Measurements from ENCODE around the gene AHRR. TPM values are rescaled to one million over a fixed set of nuclear protein-coding genes. Genes with fewer than 3 reads are reported as not detected.

Gene AHRR
- total and polyA plus RNA-seq, 2 donors from 2014 or later = 0.71 to 1.7 TPM

GRCh38 chr5:329121-329735 is 7.7 kb downstream of the AHRR start:
- no peak overlapping the region for H3K4me3 ChIP-seq (ENCODE audit: low read length in 3 of 3)
- no peak overlapping the region for H3K27ac ChIP-seq (ENCODE audit: low read depth in 2 of 2, low read length in 2 of 2)
- H3K9ac ChIP-seq (ENCODE audit: low read length in 3 of 3) = no peak overlapping the region
- H3K27me3 ChIP-seq (ENCODE audit: control insufficient read depth, insufficient read depth, low read length) = no peaks in the 10 kb centered on the region
- no peaks in the 10 kb centered on the region for H3K9me3 ChIP-seq (ENCODE audit: control insufficient read depth in 2 of 3, insufficient read depth in 1 of 3, low read length in 3 of 3)
- FAIRE-seq (no peak), DNase-seq (no peak)
- H3K36me3 ChIP-seq (ENCODE audit: control insufficient read depth in 2 of 3, insufficient read depth in 3 of 3, low read length in 3 of 3) = no peaks in the 10 kb centered on the region
- H3K4me1 ChIP-seq (ENCODE audit: control insufficient read depth in 2 of 3, insufficient read depth in 2 of 3, low read depth in 1 of 3, low read length in 3 of 3) = no peaks in the 10 kb centered on the region
- intact Hi-C loops (cut with DNase I) = no loop called here
- TF ChIP-seq CTCF (IDR thresholded peaks at IDR 0.05; ENCODE audit: borderline replicate concordance, extremely low read depth, insufficient read depth) = no peak

GRCh38 chr5:329768-330167 is 8.3 kb downstream of the AHRR start:
- no peaks in the 10 kb centered on the region for H3K36me3 ChIP-seq (ENCODE audit: control insufficient read depth in 2 of 3, insufficient read depth in 3 of 3, low read length in 3 of 3)
- no peak for FAIRE-seq
- H3K27ac ChIP-seq (ENCODE audit: low read depth in 2 of 2, low read length in 2 of 2) = no peak overlapping the region
- no peak overlapping the region for H3K9ac ChIP-seq (ENCODE audit: low read length in 3 of 3)
- H3K4me3 ChIP-seq (ENCODE audit: low read length in 3 of 3) = no peak overlapping the region
- H3K9me3 ChIP-seq (ENCODE audit: control insufficient read depth in 2 of 3, insufficient read depth in 1 of 3, low read length in 3 of 3) = no peaks in the 10 kb centered on the region
- no peaks in the 10 kb centered on the region for H3K4me1 ChIP-seq (ENCODE audit: control insufficient read depth in 2 of 3, insufficient read depth in 2 of 3, low read depth in 1 of 3, low read length in 3 of 3)
- H3K27me3 ChIP-seq (ENCODE audit: control insufficient read depth, insufficient read depth, low read length) = no peaks in the 10 kb centered on the region
- intact Hi-C loops (cut with DNase I) = no loop called here
- TF ChIP-seq CTCF (IDR thresholded peaks at IDR 0.05; ENCODE audit: borderline replicate concordance, extremely low read depth, insufficient read depth) = no peak
- no peak for DNase-seq

GRCh38 chr5:332843-333242 is 11.3 kb downstream of the AHRR start:
- FAIRE-seq = no peak

More at GRCh38 chr5:332843-333242, 11.3 kb downstream of the AHRR start:
- intact Hi-C loops (cut with DNase I) = no loop called here
- TF ChIP-seq CTCF (IDR thresholded peaks at IDR 0.05; ENCODE audit: borderline replicate concordance, extremely low read depth, insufficient read depth) = no peak
- no peak for DNase-seq
- Histone ChIP-seq H3K27me3 (ENCODE audit: control insufficient read depth, insufficient read depth, low read length) (no peaks in the 10 kb centered on the region), H3K4me3 (ENCODE audit: low read length in 3 of 3) (no peak overlapping the region), H3K4me1 (ENCODE audit: control insufficient read depth in 2 of 3, insufficient read depth in 2 of 3, low read depth in 1 of 3, low read length in 3 of 3) (no peaks in the 10 kb centered on the region), H3K36me3 (ENCODE audit: control insufficient read depth in 2 of 3, insufficient read depth in 3 of 3, low read length in 3 of 3) (no peaks in the 10 kb centered on the region), H3K27ac (ENCODE audit: low read depth in 2 of 2, low read length in 2 of 2) (no peak overlapping the region), H3K9ac (ENCODE audit: low read length in 3 of 3) (no peak overlapping the region), H3K9me3 (ENCODE audit: control insufficient read depth in 2 of 3, insufficient read depth in 1 of 3, low read length in 3 of 3) (no peaks in the 10 kb centered on the region)
